Right cardiac atrium (tissue), 5 donors: ENCODE results near the gene ODAD2. TPM values are rescaled to one million over a fixed set of nuclear protein-coding genes. Genes with fewer than 3 reads are reported as not detected.
"Not testable (repeated sequence)": the region's sequence is repeated elsewhere in the genome, so short reads cannot be mapped to it uniquely, and the experiment has no call there.

Experiments used
- ATAC-seq, 2 donors: fragments of 200-7000 bp; cut with Tn5 transposase; one replicate each; pipeline versions ENCODE4 v1.8.0 to v1.9.1; 2020; ENCODE audit warnings: moderate library complexity in 2 of 2, mild to moderate bottlenecking in 1 of 2
- DNase-seq, 3 donors: peaks; one replicate each; pipeline ENCODE4 v3.0.0-alpha.2; 2020
- H3K27ac ChIP-seq: one replicate; pipeline ENCODE4 v1.5.1; 2013; ENCODE audit warnings: mild to moderate bottlenecking, low read length, control low read depth, moderate library complexity
- H3K27me3 ChIP-seq: one replicate; pipeline ENCODE4 v1.6.1; 2013; ENCODE audit not compliant: control insufficient read depth, insufficient read depth
- H3K4me1 ChIP-seq: one replicate; pipeline ENCODE4 v1.6.1; 2013; ENCODE audit warnings: low read length; ENCODE audit not compliant: control insufficient read depth, insufficient read depth
- H3K4me3 ChIP-seq: one replicate; pipeline ENCODE4 v1.5.1; 2013; ENCODE audit warnings: low read length, control low read depth
- H3K9me3 ChIP-seq: one replicate; pipeline ENCODE4 v1.6.1; 2013; ENCODE audit warnings: low read length; ENCODE audit not compliant: control insufficient read depth
- WGBS: extraction: QIAGEN DNeasy Blood & Tissue Kit; methylation state at CpG from one replicate; pipeline ENCODE4 v1.1.7; 2013; 5-methylcytosine and 5-hydroxymethylcytosine counted together
- intact Hi-C, 4 donors: fragments of 100-400 bp; cut with DNase I; formaldehyde crosslinking; loops; one replicate each; pipeline versions ENCODE4 v1.11.0 to v1.14.0; 2022 to 2023
- polyA plus RNA-seq: library from polyadenylated mRNA; stranded (reverse); fragments of 200-250 nt; gene quantifications from one replicate; pipeline ENCODE4 v1.2.3, GENCODE V29; 2013
- total RNA-seq, 4 donors: library from RNA; stranded (reverse); fragmentation: NEBNext Ultra II Directional; extraction: Animal tissue kit (Norgen Biotek cat#: 25700); gene quantifications; one replicate each; pipeline ENCODE4 v1.2.1, GENCODE V29; 2021
- donor health status: healthy with polysubstance abuse.
- donor health status: DM: no; HTN: yes; CAD: no.
- donor health status: DM: no; HTN: no; CAD: no.
- donor health status: DM: no; HTN: yes; CAD: no; lungs with severe emphysema.
- donor health status: DM: yes; HTN: yes; CAD: no.

ODAD2 gene
- total and polyA plus RNA-seq, 5 donors: 0.05 to 0.29 (median 0.11) TPM; not detected in 2

- intact Hi-C loops, H3K4me3 ChIP-seq, H3K9me3 ChIP-seq, H3K27ac ChIP-seq, H3K4me1 ChIP-seq, DNase-seq, H3K27me3 ChIP-seq, ATAC-seq: not testable (repeated sequence)
- 45% methylated on average over 6 of the region's 6 CpGs for WGBS
Observed at GRCh38 chr10:27899485-27899884, 99.4 kb downstream of the ODAD2 start.

GRCh38 chr10:27899058-27899457 lies 99.8 kb downstream of the ODAD2 start:
- WGBS: 78% methylated on average over 8 of the region's 8 CpGs
- intact Hi-C loops: no loop called here
- Histone ChIP-seq H3K9me3 (no peaks in the 10 kb centered on the region), H3K4me1 (no peaks in the 10 kb centered on the region), H3K4me3 (no peak overlapping the region), H3K27me3 (no peaks in the 10 kb centered on the region), H3K27ac (no peak overlapping the region)
- ATAC-seq: no peak
- no peak for DNase-seq

GRCh38 chr10:27893358-27893954 lies 105.4 kb downstream of the ODAD2 start:
- Histone ChIP-seq H3K27ac (no peak overlapping the region), H3K4me1 (no peaks in the 10 kb centered on the region), H3K4me3 (no peak overlapping the region), H3K9me3 (no peaks in the 10 kb centered on the region), H3K27me3 (no peaks in the 10 kb centered on the region)
- intact Hi-C loops: no loop called here
- no peak for ATAC-seq
- no peak for DNase-seq
- WGBS: 62% methylated on average over 7 of the region's 7 CpGs

- intact Hi-C loops: no loop called here
- Histone ChIP-seq H3K4me3 (no peak overlapping the region), H3K9me3 (no peaks in the 10 kb centered on the region), H3K27ac (no peak overlapping the region), H3K4me1 (no peaks in the 10 kb centered on the region), H3K27me3 (no peaks in the 10 kb centered on the region)
- 74% methylated on average over 3 of the region's 3 CpGs for WGBS
- no peak for ATAC-seq
- DNase-seq: no peak
Observed at GRCh38 chr10:27890971-27891370, 107.9 kb downstream of the ODAD2 start.

- WGBS: 90% methylated on average over 2 of the region's 2 CpGs
- no peak overlapping the region for H3K4me3 ChIP-seq
- no peaks in the 10 kb centered on the region for H3K9me3 ChIP-seq
- DNase-seq: no peak
- intact Hi-C loops: no loop called here
- no peak for ATAC-seq
- no peaks in the 10 kb centered on the region for H3K4me1 ChIP-seq
- H3K27me3 ChIP-seq: no peaks in the 10 kb centered on the region
- no peak overlapping the region for H3K27ac ChIP-seq
Observed at GRCh38 chr10:27889518-27889917, 109.4 kb downstream of the ODAD2 start.

GRCh38 chr10:27884185-27884641 lies 114.7 kb downstream of the ODAD2 start:
- H3K4me1 ChIP-seq: no peaks in the 10 kb centered on the region
- WGBS: 64% methylated on average over 1 of the region's 1 CpG
- H3K9me3 ChIP-seq: no peaks in the 10 kb centered on the region
- intact Hi-C loops: no loop called here
- H3K4me3 ChIP-seq: no peak overlapping the region
- H3K27me3 ChIP-seq: no peaks in the 10 kb centered on the region
- no peak overlapping the region for H3K27ac ChIP-seq
- ATAC-seq (no peak), DNase-seq (no peak)

GRCh38 chr10:27878281-27878680 lies 120.6 kb downstream of the ODAD2 start:
- H3K4me3 ChIP-seq: no peak overlapping the region
- DNase-seq: no peak
- intact Hi-C loops: no loop called here
- WGBS: 88% methylated on average over 4 of the region's 4 CpGs
- H3K27me3 ChIP-seq: no peaks in the 10 kb centered on the region
- H3K9me3 ChIP-seq: no peaks in the 10 kb centered on the region
- ATAC-seq: no peak
- H3K4me1 ChIP-seq: no peaks in the 10 kb centered on the region
- no peak overlapping the region for H3K27ac ChIP-seq

- H3K4me3 ChIP-seq: no peak overlapping the region
- H3K27ac ChIP-seq: no peak overlapping the region
- ATAC-seq: no peak
- intact Hi-C loops: no loop called here
- no peak for DNase-seq
- H3K4me1 ChIP-seq: no peaks in the 10 kb centered on the region
- H3K27me3 ChIP-seq: no peaks in the 10 kb centered on the region
- peaks cover 2% of the 10 kb centered on the region for H3K9me3 ChIP-seq
Observed at GRCh38 chr10:27865221-27865635, 133.7 kb downstream of the ODAD2 start.

GRCh38 chr10:27861781-27862180 lies 137.1 kb downstream of the ODAD2 start:
- Histone ChIP-seq H3K4me1 (no peaks in the 10 kb centered on the region), H3K4me3 (no peak overlapping the region), H3K27ac (no peak overlapping the region), H3K9me3 (no peaks in the 10 kb centered on the region), H3K27me3 (no peaks in the 10 kb centered on the region)
- ATAC-seq: no peak
- no peak for DNase-seq
- intact Hi-C loops: no loop called here
- WGBS: 81% methylated on average over 4 of the region's 4 CpGs

GRCh38 chr10:27857616-27858015 lies 141.3 kb downstream of the ODAD2 start:
- ATAC-seq (no peak), DNase-seq (no peak)
- Histone ChIP-seq H3K4me1 (no peaks in the 10 kb centered on the region), H3K27me3 (no peaks in the 10 kb centered on the region), H3K27ac (no peak overlapping the region), H3K4me3 (no peak overlapping the region), H3K9me3 (no peaks in the 10 kb centered on the region)
- intact Hi-C loops: no loop called here
- WGBS: 18% methylated on average over 8 of the region's 8 CpGs

GRCh38 chr10:27844223-27844622 lies 154.7 kb downstream of the ODAD2 start:
- Histone ChIP-seq H3K27ac (no peak overlapping the region), H3K4me1 (no peaks in the 10 kb centered on the region), H3K9me3 (no peaks in the 10 kb centered on the region), H3K27me3 (peaks cover 3% of the 10 kb centered on the region), H3K4me3 (no peak overlapping the region)
- DNase-seq (no peak), ATAC-seq (no peak)
- intact Hi-C loops: no loop called here
- 81% methylated on average over 1 of the region's 1 CpG for WGBS

- WGBS: 47% methylated on average over 8 of the region's 8 CpGs
- ATAC-seq (no peak), DNase-seq (no peak)
- Histone ChIP-seq H3K27me3 (peaks cover 3% of the 10 kb centered on the region), H3K4me3 (no peak overlapping the region), H3K9me3 (no peaks in the 10 kb centered on the region), H3K27ac (no peak overlapping the region), H3K4me1 (no peaks in the 10 kb centered on the region)
- intact Hi-C loops: no loop called here
Observed at GRCh38 chr10:27838901-27839300, 160.0 kb downstream of the ODAD2 start.
